ENCODE results near the gene MS4A3.
"Not testable (repeated sequence)": the region's sequence is repeated elsewhere in the genome, so short reads cannot be mapped to it uniquely, and the experiment has no call there.

The MS4A3 gene

DNA sequence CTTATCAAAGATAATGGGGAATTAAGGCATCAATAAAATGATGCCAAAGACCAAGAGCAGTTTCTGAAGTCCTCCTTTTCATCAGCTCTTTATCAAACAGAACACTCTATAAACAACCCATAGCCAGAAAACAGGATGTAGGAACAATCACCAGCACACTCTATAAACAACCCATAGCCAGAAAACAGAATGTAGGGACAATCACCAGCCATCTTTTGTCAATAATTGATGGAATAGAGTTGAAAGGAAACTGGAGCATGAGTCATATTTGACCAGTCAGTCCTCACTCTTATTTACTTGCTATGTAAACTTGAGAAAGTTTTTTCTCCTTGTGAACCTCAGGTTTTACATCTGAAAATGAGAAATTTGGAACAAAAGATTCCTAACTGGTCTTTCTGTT lies 42.0 kb downstream of the MS4A3 start:
- TF ChIP-seq, protein P1, sequence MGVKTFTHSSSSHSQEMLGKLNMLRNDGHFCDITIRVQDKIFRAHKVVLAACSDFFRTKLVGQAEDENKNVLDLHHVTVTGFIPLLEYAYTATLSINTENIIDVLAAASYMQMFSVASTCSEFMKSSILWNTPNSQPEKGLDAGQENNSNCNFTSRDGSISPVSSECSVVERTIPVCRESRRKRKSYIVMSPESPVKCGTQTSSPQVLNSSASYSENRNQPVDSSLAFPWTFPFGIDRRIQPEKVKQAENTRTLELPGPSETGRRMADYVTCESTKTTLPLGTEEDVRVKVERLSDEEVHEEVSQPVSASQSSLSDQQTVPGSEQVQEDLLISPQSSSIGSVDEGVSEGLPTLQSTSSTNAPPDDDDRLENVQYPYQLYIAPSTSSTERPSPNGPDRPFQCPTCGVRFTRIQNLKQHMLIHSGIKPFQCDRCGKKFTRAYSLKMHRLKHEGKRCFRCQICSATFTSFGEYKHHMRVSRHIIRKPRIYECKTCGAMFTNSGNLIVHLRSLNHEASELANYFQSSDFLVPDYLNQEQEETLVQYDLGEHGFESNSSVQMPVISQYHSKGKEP (tag by site-specific recombination; IDR thresholded peaks at IDR 0.05): no peak
- no peak for TF ChIP-seq ZNF791 (tag by site-specific recombination; IDR thresholded peaks at IDR 0.05)
- TF ChIP-seq, protein P2, sequence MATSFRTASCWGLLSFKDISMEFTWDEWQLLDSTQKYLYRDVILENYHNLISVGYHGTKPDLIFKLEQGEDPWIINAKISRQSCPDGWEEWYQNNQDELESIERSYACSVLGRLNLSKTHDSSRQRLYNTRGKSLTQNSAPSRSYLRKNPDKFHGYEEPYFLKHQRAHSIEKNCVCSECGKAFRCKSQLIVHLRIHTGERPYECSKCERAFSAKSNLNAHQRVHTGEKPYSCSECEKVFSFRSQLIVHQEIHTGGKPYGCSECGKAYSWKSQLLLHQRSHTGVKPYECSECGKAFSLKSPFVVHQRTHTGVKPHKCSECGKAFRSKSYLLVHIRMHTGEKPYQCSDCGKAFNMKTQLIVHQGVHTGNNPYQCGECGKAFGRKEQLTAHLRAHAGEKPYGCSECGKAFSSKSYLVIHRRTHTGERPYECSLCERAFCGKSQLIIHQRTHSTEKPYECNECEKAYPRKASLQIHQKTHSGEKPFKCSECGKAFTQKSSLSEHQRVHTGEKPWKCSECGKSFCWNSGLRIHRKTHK (tag by site-specific recombination; IDR thresholded peaks at IDR 0.05): no peak
- no peak for TF ChIP-seq ZNF701 (tag by site-specific recombination; IDR thresholded peaks at IDR 0.05)
- CTCF ChIA-PET: no interaction called here
- no peak overlapping the region for H3K4me3 ChIP-seq (ENCODE audit: low read depth, low read length)

DNA sequence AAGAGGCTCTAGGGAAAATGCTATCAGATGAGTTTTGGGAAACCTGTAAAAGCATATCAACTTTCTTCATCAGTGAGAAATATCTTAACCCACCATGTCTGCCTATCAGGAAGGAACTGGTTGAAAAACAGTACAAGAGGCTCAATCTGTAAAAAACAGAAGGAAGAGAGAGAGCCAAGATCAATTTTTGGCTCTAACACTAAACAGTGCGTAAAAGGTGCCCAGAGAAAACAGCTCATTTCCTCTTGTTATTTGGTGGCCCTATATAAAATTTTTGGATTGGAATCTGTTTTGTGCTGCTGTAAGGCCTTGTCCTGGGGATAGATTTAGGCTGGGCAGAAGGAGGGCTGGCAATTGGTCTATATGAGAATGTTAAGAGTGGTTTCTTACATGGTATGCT lies 44.1 kb downstream of the MS4A3 start:
- H3K27ac ChIP-seq (ENCODE audit: extremely low read depth, low read depth, low read length): no peak overlapping the region
- H3K4me1 ChIP-seq (ENCODE audit: control insufficient read depth, insufficient read depth, low read length): no peaks in the 10 kb centered on the region
- H3K36me3 ChIP-seq (ENCODE audit: control insufficient read depth in 2 of 2, insufficient read depth in 1 of 2, low read length in 2 of 2): no peaks in the 10 kb centered on the region
- TF ChIP-seq ZNF214 (tag by site-specific recombination; IDR thresholded peaks at IDR 0.05; ENCODE audit: borderline replicate concordance): no peak
- TF ChIP-seq ZNF19 (tag by site-specific recombination; IDR thresholded peaks at IDR 0.05; ENCODE audit: low read depth): no peak
- TF ChIP-seq KLF16 (tag by site-specific recombination; IDR thresholded peaks at IDR 0.05): no peak
- TF ChIP-seq, protein P3, sequence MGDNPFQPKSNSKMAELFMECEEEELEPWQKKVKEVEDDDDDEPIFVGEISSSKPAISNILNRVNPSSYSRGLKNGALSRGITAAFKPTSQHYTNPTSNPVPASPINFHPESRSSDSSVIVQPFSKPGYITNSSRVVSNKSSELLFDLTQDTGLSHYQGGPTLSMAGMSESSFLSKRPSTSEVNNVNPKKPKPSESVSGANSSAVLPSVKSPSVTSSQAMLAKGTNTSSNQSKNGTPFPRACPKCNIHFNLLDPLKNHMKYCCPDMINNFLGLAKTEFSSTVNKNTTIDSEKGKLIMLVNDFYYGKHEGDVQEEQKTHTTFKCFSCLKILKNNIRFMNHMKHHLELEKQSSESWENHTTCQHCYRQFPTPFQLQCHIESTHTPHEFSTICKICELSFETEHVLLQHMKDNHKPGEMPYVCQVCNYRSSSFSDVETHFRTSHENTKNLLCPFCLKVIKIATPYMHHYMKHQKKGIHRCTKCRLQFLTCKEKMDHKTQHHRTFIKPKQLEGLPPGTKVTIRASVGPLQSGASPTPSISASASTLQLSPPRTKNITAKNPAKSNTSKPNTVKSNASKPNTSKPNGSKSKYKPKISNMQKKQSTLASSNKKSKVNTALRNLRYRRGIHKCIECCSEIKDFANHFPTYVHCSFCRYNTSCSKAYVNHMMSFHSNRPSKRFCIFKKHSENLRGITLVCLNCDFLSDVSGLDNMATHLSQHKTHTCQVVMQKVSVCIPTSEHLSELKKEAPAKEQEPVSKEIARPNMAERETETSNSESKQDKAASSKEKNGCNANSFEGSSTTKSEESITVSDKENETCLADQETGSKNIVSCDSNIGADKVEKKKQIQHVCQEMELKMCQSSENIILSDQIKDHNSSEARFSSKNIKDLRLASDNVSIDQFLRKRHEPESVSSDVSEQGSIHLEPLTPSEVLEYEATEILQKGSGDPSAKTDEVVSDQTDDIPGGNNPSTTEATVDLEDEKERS (tag by site-specific recombination; IDR thresholded peaks at IDR 0.05): no peak
- no peak for TF ChIP-seq ZNF146 (tag by site-specific recombination; IDR thresholded peaks at IDR 0.05)
- TF ChIP-seq ZNF433 (tag by site-specific recombination; IDR thresholded peaks at IDR 0.05; ENCODE audit: low read depth): no peak
- TF ChIP-seq, protein P4, sequence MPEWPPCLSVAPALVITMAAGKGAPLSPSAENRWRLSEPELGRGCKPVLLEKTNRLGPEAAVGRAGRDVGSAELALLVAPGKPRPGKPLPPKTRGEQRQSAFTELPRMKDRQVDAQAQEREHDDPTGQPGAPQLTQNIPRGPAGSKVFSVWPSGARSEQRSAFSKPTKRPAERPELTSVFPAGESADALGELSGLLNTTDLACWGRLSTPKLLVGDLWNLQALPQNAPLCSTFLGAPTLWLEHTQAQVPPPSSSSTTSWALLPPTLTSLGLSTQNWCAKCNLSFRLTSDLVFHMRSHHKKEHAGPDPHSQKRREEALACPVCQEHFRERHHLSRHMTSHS (tag by site-specific recombination; IDR thresholded peaks at IDR 0.05): no peak
- TF ChIP-seq, protein P5, sequence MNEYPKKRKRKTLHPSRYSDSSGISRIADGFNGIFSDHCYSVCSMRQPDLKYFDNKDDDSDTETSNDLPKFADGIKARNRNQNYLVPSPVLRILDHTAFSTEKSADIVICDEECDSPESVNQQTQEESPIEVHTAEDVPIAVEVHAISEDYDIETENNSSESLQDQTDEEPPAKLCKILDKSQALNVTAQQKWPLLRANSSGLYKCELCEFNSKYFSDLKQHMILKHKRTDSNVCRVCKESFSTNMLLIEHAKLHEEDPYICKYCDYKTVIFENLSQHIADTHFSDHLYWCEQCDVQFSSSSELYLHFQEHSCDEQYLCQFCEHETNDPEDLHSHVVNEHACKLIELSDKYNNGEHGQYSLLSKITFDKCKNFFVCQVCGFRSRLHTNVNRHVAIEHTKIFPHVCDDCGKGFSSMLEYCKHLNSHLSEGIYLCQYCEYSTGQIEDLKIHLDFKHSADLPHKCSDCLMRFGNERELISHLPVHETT (tag by site-specific recombination; IDR thresholded peaks at IDR 0.05): no peak
- no peak for TF ChIP-seq ZNF707 (tag by site-specific recombination; IDR thresholded peaks at IDR 0.05)
- TF ChIP-seq ZNF423 (tag by site-specific recombination; IDR thresholded peaks at IDR 0.05): no peak
- TF ChIP-seq ZBTB1 (tag by site-specific recombination; IDR thresholded peaks at IDR 0.05): no peak
- TF ChIP-seq ZNF549 (tag by site-specific recombination; IDR thresholded peaks at IDR 0.05): no peak
- no peak for TF ChIP-seq EGR2 (tag by site-specific recombination; IDR thresholded peaks at IDR 0.05; ENCODE audit: low read depth)
- TF ChIP-seq ZNF48 (tag by site-specific recombination; IDR thresholded peaks at IDR 0.05): no peak
- no peak for TF ChIP-seq SP3 (tag by site-specific recombination; IDR thresholded peaks at IDR 0.05)
- TF ChIP-seq ZNF37A (tag by site-specific recombination; IDR thresholded peaks at IDR 0.05): no peak
- TF ChIP-seq ZNF121 (tag by site-specific recombination; IDR thresholded peaks at IDR 0.05): no peak
- no peak for TF ChIP-seq KLF10 (tag by site-specific recombination; IDR thresholded peaks at IDR 0.05)
- TF ChIP-seq, protein P2 (tag by site-specific recombination; IDR thresholded peaks at IDR 0.05): no peak
- H3K9me3 ChIP-seq (ENCODE audit: control insufficient read depth, insufficient read depth, low read depth, low read length): no peaks in the 10 kb centered on the region
- ChIA-PET POLR2A (no interaction called here), CTCF (interaction anchor here (0.7 kb wide), 1 partner anchor 151 kb away, joined by 3 read pairs; no protein-coding TSS in a partner anchor)
- no peak overlapping the region for H3K4me3 ChIP-seq (ENCODE audit: low read depth, low read length)

More for the DNA sequence above, 42.0 kb downstream of the MS4A3 start:
- Histone ChIP-seq H3K36me3 (ENCODE audit: control insufficient read depth in 2 of 2, insufficient read depth in 1 of 2, low read length in 2 of 2) (no peaks in the 10 kb centered on the region), H3K27ac (ENCODE audit: extremely low read depth, low read depth, low read length) (no peak overlapping the region), H3K9me3 (ENCODE audit: control insufficient read depth, insufficient read depth, low read depth, low read length) (no peaks in the 10 kb centered on the region), H3K4me1 (ENCODE audit: control insufficient read depth, insufficient read depth, low read length) (no peaks in the 10 kb centered on the region)
- POLR2A ChIA-PET: no interaction called here

DNA sequence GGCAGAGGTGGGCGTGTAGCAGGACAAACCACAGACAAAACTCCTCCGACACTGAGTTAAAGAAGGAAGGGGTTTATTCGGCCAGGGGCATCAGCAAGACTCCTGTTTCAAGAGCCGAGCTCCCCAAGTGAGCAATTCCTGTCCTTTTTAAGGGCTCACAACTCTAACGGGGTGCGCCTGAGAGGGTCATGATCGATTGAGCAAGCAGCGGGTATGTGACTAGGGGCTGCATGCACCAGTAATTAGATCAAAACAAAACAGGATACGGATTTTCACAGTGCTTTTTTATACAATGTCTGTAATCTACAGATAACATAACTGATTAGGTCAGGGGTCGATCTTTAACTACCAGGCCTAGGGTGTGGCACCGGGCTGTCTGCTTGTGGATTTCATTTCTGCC lies 44.9 kb downstream of the MS4A3 start:
- POLR2A ChIA-PET: not testable (repeated sequence)

More for the DNA sequence above, 44.9 kb downstream of the MS4A3 start:
- H3K27ac ChIP-seq (ENCODE audit: extremely low read depth, low read depth, low read length); H3K36me3 ChIP-seq (ENCODE audit: control insufficient read depth in 2 of 2, insufficient read depth in 1 of 2, low read length in 2 of 2); H3K9me3 ChIP-seq (ENCODE audit: control insufficient read depth, insufficient read depth, low read depth, low read length); CTCF ChIA-PET; H3K4me3 ChIP-seq (ENCODE audit: low read depth, low read length); H3K4me1 ChIP-seq (ENCODE audit: control insufficient read depth, insufficient read depth, low read length): not testable (repeated sequence)
